Epidermal melanocyte (primary cell): Measurements from ENCODE around the gene PICALM.
"Not testable (repeated sequence)": the region's sequence is repeated elsewhere in the genome, so short reads cannot be mapped to it uniquely, and the experiment has no call there.

ENCODE experiments used
- DNase-seq: peaks from one replicate; pipeline ENCODE4 v3.0.0; 2011; ENCODE audit warnings: low spot score; ENCODE audit not compliant: insufficient read length

The PICALM gene

GRCh38 chr11:86068951-86069407 lies at the start of gene PICALM:
Gene PICALM (minus strand): TSS chr11:86069084. CDS start chr11:86068780, 304 bp downstream.
- peak; percentile 76 for DNase-seq

- DNase-seq = no peak
These were observed 49.4 kb upstream of the PICALM start for GRCh38 chr11:86118253-86118652.

- no peak for DNase-seq
These were observed 48.8 kb upstream of the PICALM start for GRCh38 chr11:86117712-86118063.

- DNase-seq = no peak
These were observed 48.3 kb upstream of the PICALM start for GRCh38 chr11:86117001-86117711.

GRCh38 chr11:86116386-86116726 lies 47.5 kb upstream of the PICALM start:
- no peak for DNase-seq

- DNase-seq = no peak
These were observed 46.9 kb upstream of the PICALM start for GRCh38 chr11:86115542-86116385.

GRCh38 chr11:86108890-86109638 lies 40.2 kb upstream of the PICALM start:
- no peak for DNase-seq

GRCh38 chr11:86108191-86108590 lies 39.3 kb upstream of the PICALM start:
- DNase-seq = no peak

- no peak for DNase-seq
These were observed 38.0 kb upstream of the PICALM start for GRCh38 chr11:86106916-86107315.

- not testable (repeated sequence) for DNase-seq
These were observed 37.1 kb upstream of the PICALM start for GRCh38 chr11:86106031-86106430.

- DNase-seq = not testable (repeated sequence)
These were observed 36.7 kb upstream of the PICALM start for GRCh38 chr11:86105601-86106000.

GRCh38 chr11:86103808-86104207 lies 34.9 kb upstream of the PICALM start:
- DNase-seq = no peak

- DNase-seq = no peak
These were observed 33.1 kb upstream of the PICALM start for GRCh38 chr11:86101941-86102407.

- no peak for DNase-seq
These were observed 32.6 kb upstream of the PICALM start for GRCh38 chr11:86101493-86101892.

- DNase-seq = no peak
These were observed 31.0 kb upstream of the PICALM start for GRCh38 chr11:86099874-86100273.

- no peak for DNase-seq
These were observed 29.1 kb upstream of the PICALM start for GRCh38 chr11:86097980-86098379.

- no peak for DNase-seq
These were observed 22.7 kb upstream of the PICALM start for GRCh38 chr11:86091566-86091965.

GRCh38 chr11:86091086-86091485 lies 22.2 kb upstream of the PICALM start:
- no peak for DNase-seq

- DNase-seq = no peak
These were observed 20.8 kb upstream of the PICALM start for GRCh38 chr11:86089659-86090058.

GRCh38 chr11:86087688-86088087 lies 18.8 kb upstream of the PICALM start:
- not testable (repeated sequence) for DNase-seq

GRCh38 chr11:86087256-86087655 lies 18.4 kb upstream of the PICALM start:
- no peak for DNase-seq

GRCh38 chr11:86081455-86081854 lies 12.6 kb upstream of the PICALM start:
- DNase-seq = no peak
